ENCODE measurements around the gene EIF3L. TPM values are rescaled to one million over a fixed set of nuclear protein-coding genes. Genes with fewer than 3 reads are reported as not detected.

Gene EIF3L
- total and polyA plus RNA-seq, 10 of the 15 experiments (the other 5 are each of a cell fraction or from before 2014, with no cell fraction given), result 294 to 1,037 (median 618) TPM

MicroRNAs encoded within 50 kb of the gene (microRNA counts, 767-probe panel; counts per million panel counts)
- microRNA hsa-miR-658, result 55.3 counts per million
- microRNA hsa-miR-659-3p, result 1,244 counts per million, percentile 41 among the panel's probes with 10 or more counts

Small RNA genes lying within 50 kb of the gene (microRNA-seq; reads per million reads assigned to microRNA genes)
- gene MIR659, result 9.0 reads per million, percentile 42 among the genes with 10 or more reads in this experiment

Small RNA genes lying within 50 kb of the gene (small RNA-seq; reads per million reads assigned to genes)
- gene MIR659, result 2.5 reads per million, percentile 69 among the genes with 10 or more reads in this experiment

Other genes with a start within 250 kb of the EIF3L start
Only the 7 nearest of the 15 such genes appear.
- 28.6 and 32.6 TPM in 2 replicates for gene GCAT, start 41.5 kb upstream of the EIF3L start, total RNA-seq (2014; rRNA removed)
- gene GCAT, start 41.5 kb upstream of the EIF3L start, total RNA-seq (2014; rRNA removed; fragmentation: Illumina TruSeq; extraction: Trizol), result 8.9 and 9.3 TPM in 2 replicates
- gene GCAT, start 41.5 kb upstream of the EIF3L start, total RNA-seq (2021), result 21.8 and 22.8 TPM in 2 replicates
- gene GCAT, start 41.5 kb upstream of the EIF3L start, polyA plus RNA-seq (2011; rRNA removed), result 4.0 and 10.8 TPM in 2 replicates
- gene GCAT, start 41.5 kb upstream of the EIF3L start, polyA plus RNA-seq (2014; fragmentation: Illumina TruSeq; extraction: Trizol), result 1.7 and 7.2 TPM in 2 replicates
- 1 to 10 TPM in 1 of 2 experiments, under 1 TPM in 1; 0.95 to 2.4 TPM for gene GCAT, start 41.5 kb upstream of the EIF3L start, polyA plus RNA-seq (2014; fragmentation: Nextera tagmentation; extraction: Ambion mirVana)
- 19.9 and 20.8 TPM in 2 replicates for gene GCAT, start 41.5 kb upstream of the EIF3L start, polyA plus RNA-seq (2014; rRNA removed)
- 10 to 100 TPM; 29.9 to 34.3 TPM for gene GCAT, start 41.5 kb upstream of the EIF3L start, polyA plus RNA-seq (2016; fragmentation: Nextera tagmentation; extraction: Ambion mirVana)
- gene GALR3, start 26.0 kb upstream of the EIF3L start, total RNA-seq (2014; rRNA removed), result not detected in 2 replicates
- not detected in 2 replicates for gene GALR3, start 26.0 kb upstream of the EIF3L start, total RNA-seq (2014; rRNA removed; fragmentation: Illumina TruSeq; extraction: Trizol)
- gene GALR3, start 26.0 kb upstream of the EIF3L start, total RNA-seq (2021), result not detected in 2 replicates
- not detected in 2 replicates for gene GALR3, start 26.0 kb upstream of the EIF3L start, polyA plus RNA-seq (2011; rRNA removed)
- not detected in 2 replicates for gene GALR3, start 26.0 kb upstream of the EIF3L start, polyA plus RNA-seq (2014; fragmentation: Illumina TruSeq; extraction: Trizol)
- gene GALR3, start 26.0 kb upstream of the EIF3L start, polyA plus RNA-seq (2014; fragmentation: Nextera tagmentation; extraction: Ambion mirVana), result not detected
- not detected in 2 replicates for gene GALR3, start 26.0 kb upstream of the EIF3L start, polyA plus RNA-seq (2014; rRNA removed)
- not detected for gene GALR3, start 26.0 kb upstream of the EIF3L start, polyA plus RNA-seq (2016; fragmentation: Nextera tagmentation; extraction: Ambion mirVana)
- 19.0 and 19.1 TPM in 2 replicates for gene ANKRD54, start 5.1 kb upstream of the EIF3L start, total RNA-seq (2014; rRNA removed)
- 12.6 and 13.4 TPM in 2 replicates for gene ANKRD54, start 5.1 kb upstream of the EIF3L start, total RNA-seq (2014; rRNA removed; fragmentation: Illumina TruSeq; extraction: Trizol)
- gene ANKRD54, start 5.1 kb upstream of the EIF3L start, total RNA-seq (2021), result 15.8 and 18.3 TPM in 2 replicates
- 7.5 and 13.7 TPM in 2 replicates for gene ANKRD54, start 5.1 kb upstream of the EIF3L start, polyA plus RNA-seq (2011; rRNA removed)
- 10.1 and 13.9 TPM in 2 replicates for gene ANKRD54, start 5.1 kb upstream of the EIF3L start, polyA plus RNA-seq (2014; fragmentation: Illumina TruSeq; extraction: Trizol)
- gene ANKRD54, start 5.1 kb upstream of the EIF3L start, polyA plus RNA-seq (2014; fragmentation: Nextera tagmentation; extraction: Ambion mirVana), result 1 to 10 TPM; 5.8 to 9.7 TPM
- 21.7 and 22.0 TPM in 2 replicates for gene ANKRD54, start 5.1 kb upstream of the EIF3L start, polyA plus RNA-seq (2014; rRNA removed)
- 10 to 100 TPM; 25.3 to 31.6 TPM for gene ANKRD54, start 5.1 kb upstream of the EIF3L start, polyA plus RNA-seq (2016; fragmentation: Nextera tagmentation; extraction: Ambion mirVana)
- 11.6 and 15.0 TPM in 2 replicates for gene MICALL1, start 56.9 kb downstream of the EIF3L start, total RNA-seq (2014; rRNA removed)
- 8.6 and 8.8 TPM in 2 replicates for gene MICALL1, start 56.9 kb downstream of the EIF3L start, total RNA-seq (2014; rRNA removed; fragmentation: Illumina TruSeq; extraction: Trizol)
- gene MICALL1, start 56.9 kb downstream of the EIF3L start, total RNA-seq (2021), result 26.0 and 30.7 TPM in 2 replicates
- gene MICALL1, start 56.9 kb downstream of the EIF3L start, polyA plus RNA-seq (2011; rRNA removed), result 3.4 and 6.3 TPM in 2 replicates
- 7.7 and 12.5 TPM in 2 replicates for gene MICALL1, start 56.9 kb downstream of the EIF3L start, polyA plus RNA-seq (2014; fragmentation: Illumina TruSeq; extraction: Trizol)
- 1 to 10 TPM in 1 of 2 experiments, under 1 TPM in 1; 0.72 to 2.0 TPM for gene MICALL1, start 56.9 kb downstream of the EIF3L start, polyA plus RNA-seq (2014; fragmentation: Nextera tagmentation; extraction: Ambion mirVana)
- gene MICALL1, start 56.9 kb downstream of the EIF3L start, polyA plus RNA-seq (2014; rRNA removed), result 12.2 and 15.8 TPM in 2 replicates
- 1 to 10 TPM; 2.5 to 6.9 TPM for gene MICALL1, start 56.9 kb downstream of the EIF3L start, polyA plus RNA-seq (2016; fragmentation: Nextera tagmentation; extraction: Ambion mirVana)
- 0.11 TPM in 1 of 2 replicates, not detected in the other for gene C22orf23, start 104.2 kb downstream of the EIF3L start, total RNA-seq (2014; rRNA removed)
- gene C22orf23, start 104.2 kb downstream of the EIF3L start, total RNA-seq (2014; rRNA removed; fragmentation: Illumina TruSeq; extraction: Trizol), result 0.14 TPM in 1 of 2 replicates, not detected in the other
- not detected in 2 replicates for gene C22orf23, start 104.2 kb downstream of the EIF3L start, total RNA-seq (2021)
- 0.10 and 0.17 TPM in 2 replicates for gene C22orf23, start 104.2 kb downstream of the EIF3L start, polyA plus RNA-seq (2011; rRNA removed)
- gene C22orf23, start 104.2 kb downstream of the EIF3L start, polyA plus RNA-seq (2014; fragmentation: Illumina TruSeq; extraction: Trizol), result 0.04 TPM in 1 of 2 replicates, not detected in the other
- gene C22orf23, start 104.2 kb downstream of the EIF3L start, polyA plus RNA-seq (2014; fragmentation: Nextera tagmentation; extraction: Ambion mirVana), result not detected
- gene C22orf23, start 104.2 kb downstream of the EIF3L start, polyA plus RNA-seq (2014; rRNA removed), result 0.11 TPM in 1 of 2 replicates, not detected in the other
- under 1 TPM; 0.11 to 0.38 TPM for gene C22orf23, start 104.2 kb downstream of the EIF3L start, polyA plus RNA-seq (2016; fragmentation: Nextera tagmentation; extraction: Ambion mirVana)
- gene POLR2F, start 104.3 kb downstream of the EIF3L start, total RNA-seq (2014; rRNA removed), result 71.9 and 93.2 TPM in 2 replicates
- gene POLR2F, start 104.3 kb downstream of the EIF3L start, total RNA-seq (2014; rRNA removed; fragmentation: Illumina TruSeq; extraction: Trizol), result 70.3 and 78.3 TPM in 2 replicates
- gene POLR2F, start 104.3 kb downstream of the EIF3L start, total RNA-seq (2021), result 86.8 and 86.9 TPM in 2 replicates
- 67.4 and 90.7 TPM in 2 replicates for gene POLR2F, start 104.3 kb downstream of the EIF3L start, polyA plus RNA-seq (2011; rRNA removed)
- 23.2 and 86.8 TPM in 2 replicates for gene POLR2F, start 104.3 kb downstream of the EIF3L start, polyA plus RNA-seq (2014; fragmentation: Illumina TruSeq; extraction: Trizol)
- gene POLR2F, start 104.3 kb downstream of the EIF3L start, polyA plus RNA-seq (2014; fragmentation: Nextera tagmentation; extraction: Ambion mirVana), result 100 to 1,000 TPM; 109 to 133 TPM
- gene POLR2F, start 104.3 kb downstream of the EIF3L start, polyA plus RNA-seq (2014; rRNA removed), result 165 and 203 TPM in 2 replicates
- gene POLR2F, start 104.3 kb downstream of the EIF3L start, polyA plus RNA-seq (2016; fragmentation: Nextera tagmentation; extraction: Ambion mirVana), result 100 to 1,000 TPM; 209 to 218 TPM
- gene SOX10, start 135.1 kb downstream of the EIF3L start, total RNA-seq (2014; rRNA removed), result not detected in 2 replicates
- gene SOX10, start 135.1 kb downstream of the EIF3L start, total RNA-seq (2014; rRNA removed; fragmentation: Illumina TruSeq; extraction: Trizol), result not detected in 2 replicates
- gene SOX10, start 135.1 kb downstream of the EIF3L start, total RNA-seq (2021), result not detected in 2 replicates
- gene SOX10, start 135.1 kb downstream of the EIF3L start, polyA plus RNA-seq (2011; rRNA removed), result not detected in 2 replicates
- gene SOX10, start 135.1 kb downstream of the EIF3L start, polyA plus RNA-seq (2014; fragmentation: Illumina TruSeq; extraction: Trizol), result not detected in 2 replicates
- not detected for gene SOX10, start 135.1 kb downstream of the EIF3L start, polyA plus RNA-seq (2014; fragmentation: Nextera tagmentation; extraction: Ambion mirVana)
- gene SOX10, start 135.1 kb downstream of the EIF3L start, polyA plus RNA-seq (2014; rRNA removed), result not detected in 2 replicates
- under 1 TPM in 1 of 2 experiments, not detected in 1; 0.05 TPM for gene SOX10, start 135.1 kb downstream of the EIF3L start, polyA plus RNA-seq (2016; fragmentation: Nextera tagmentation; extraction: Ambion mirVana)